GM21515 (cell line): ENCODE data around the gene STUM.

Source experiments
- ATAC-seq: cut with Tn5 transposase; IDR thresholded peaks from one replicate; pipeline ENCODE4 v1.9.1; 2021; ENCODE audit not compliant: unreplicated experiment

The STUM gene

GRCh38 chr1:226650236-226650841 lies 101.8 kb downstream of the STUM start:
- no peak for ATAC-seq

GRCh38 chr1:226651041-226651731 lies 102.6 kb downstream of the STUM start:
- no peak for ATAC-seq

- ATAC-seq = no peak
These were observed 103.2 kb downstream of the STUM start for GRCh38 chr1:226651732-226652105.

GRCh38 chr1:226652613-226653012 lies 104.0 kb downstream of the STUM start:
- ATAC-seq = no peak

- peak; percentile 72 for ATAC-seq
These were observed 104.9 kb downstream of the STUM start for GRCh38 chr1:226653311-226653921.

GRCh38 chr1:226654046-226654667 lies 105.6 kb downstream of the STUM start:
- no peak for ATAC-seq

- no peak for ATAC-seq
These were observed 106.1 kb downstream of the STUM start for GRCh38 chr1:226654668-226655055.

- no peak for ATAC-seq
These were observed 106.9 kb downstream of the STUM start for GRCh38 chr1:226655251-226656163.

- no peak for ATAC-seq
These were observed 107.6 kb downstream of the STUM start for GRCh38 chr1:226656201-226656600.

GRCh38 chr1:226656601-226657277 lies 108.2 kb downstream of the STUM start:
- no peak for ATAC-seq

- ATAC-seq = no peak
These were observed 109.5 kb downstream of the STUM start for GRCh38 chr1:226657895-226658545.

GRCh38 chr1:226658546-226659125 lies 110.1 kb downstream of the STUM start:
- no peak for ATAC-seq
